ENCODE data around the gene PPIC.

DNA sequence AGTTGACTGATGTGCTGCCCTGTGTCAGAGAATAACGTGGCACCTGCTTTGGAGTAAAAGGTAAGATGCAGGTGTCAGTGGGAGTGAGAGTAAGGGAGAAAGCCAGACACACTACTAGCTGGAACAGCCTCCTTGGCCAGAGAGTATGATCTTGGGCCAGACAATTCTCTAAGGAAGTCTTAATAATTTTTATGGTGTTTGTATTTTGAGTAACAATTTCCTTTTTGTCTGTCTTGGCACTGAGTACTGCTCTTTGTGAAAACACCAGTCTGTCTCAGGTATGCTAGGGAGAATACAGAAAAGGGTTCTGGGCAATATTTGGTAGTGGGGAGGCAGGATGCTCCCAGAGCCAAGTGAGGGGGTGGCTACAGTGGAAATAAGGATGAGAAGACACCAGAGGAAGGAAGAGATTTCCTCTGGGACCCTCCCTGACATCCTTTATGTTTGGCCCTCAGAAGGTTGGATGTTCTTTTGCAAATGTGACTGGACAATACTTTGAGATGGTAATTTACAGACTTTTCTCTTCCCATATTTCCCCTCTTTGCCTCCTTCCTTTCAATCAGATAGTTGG is 31.9 kb upstream of the PPIC start:
- TF ChIP-seq TAF1 (IDR thresholded peaks at IDR 0.05; ENCODE audit: low read depth, low read length) (no peak), POLR2A (IDR thresholded peaks at IDR 0.05; ENCODE audit: low read depth, low read length) (no peak), POLR2AphosphoS5 (IDR thresholded peaks at IDR 0.05; ENCODE audit: low read depth, low read length) (no peak), SPI1 (IDR thresholded peaks at IDR 0.05; ENCODE audit: low read depth, low read length) (no peak)
